ENCODE data around the gene ACTG1. TPM values are rescaled to one million over a fixed set of nuclear protein-coding genes. Genes with fewer than 3 reads are reported as not detected.

Gene ACTG1
- total and polyA plus RNA-seq, 9 of the 15 experiments (the other 6 are each of a cell fraction or from before 2014, with no cell fraction given), result 224 to 1,775 (median 568) TPM

DNA sequence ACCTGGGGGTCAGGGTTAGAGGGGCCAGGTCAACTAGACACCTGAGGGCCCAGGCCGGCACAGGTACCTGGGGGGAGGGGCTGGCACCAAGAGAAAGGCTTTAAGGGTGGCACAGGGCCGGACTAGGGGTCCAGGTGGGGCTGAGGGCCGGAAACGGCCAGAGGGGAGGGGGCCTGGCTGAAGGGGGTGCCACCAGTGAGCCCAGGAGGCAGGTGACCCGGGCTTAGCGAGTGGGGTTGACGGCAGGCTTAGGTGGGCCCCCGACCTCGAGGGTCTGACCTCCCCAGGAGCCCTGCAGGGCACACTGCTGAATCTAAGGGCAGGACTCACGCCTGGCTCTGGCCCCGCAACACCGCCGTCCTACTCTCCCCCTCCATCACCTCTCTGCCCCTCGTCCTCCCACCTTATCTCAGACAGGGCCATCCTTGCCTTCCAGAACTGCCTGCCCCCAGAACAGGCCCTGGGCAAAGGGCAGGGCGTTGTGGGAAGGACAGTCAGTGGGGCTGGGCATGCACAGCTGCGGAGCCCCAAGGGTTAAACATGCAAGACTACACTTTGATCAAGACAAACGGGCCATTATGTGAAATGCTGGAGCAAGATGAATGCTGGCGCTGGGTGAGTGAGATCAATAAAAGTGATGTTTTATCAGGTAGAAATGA is 44.4 kb downstream of the ACTG1 start (continued):
- TF ChIP-seq, protein P1, sequence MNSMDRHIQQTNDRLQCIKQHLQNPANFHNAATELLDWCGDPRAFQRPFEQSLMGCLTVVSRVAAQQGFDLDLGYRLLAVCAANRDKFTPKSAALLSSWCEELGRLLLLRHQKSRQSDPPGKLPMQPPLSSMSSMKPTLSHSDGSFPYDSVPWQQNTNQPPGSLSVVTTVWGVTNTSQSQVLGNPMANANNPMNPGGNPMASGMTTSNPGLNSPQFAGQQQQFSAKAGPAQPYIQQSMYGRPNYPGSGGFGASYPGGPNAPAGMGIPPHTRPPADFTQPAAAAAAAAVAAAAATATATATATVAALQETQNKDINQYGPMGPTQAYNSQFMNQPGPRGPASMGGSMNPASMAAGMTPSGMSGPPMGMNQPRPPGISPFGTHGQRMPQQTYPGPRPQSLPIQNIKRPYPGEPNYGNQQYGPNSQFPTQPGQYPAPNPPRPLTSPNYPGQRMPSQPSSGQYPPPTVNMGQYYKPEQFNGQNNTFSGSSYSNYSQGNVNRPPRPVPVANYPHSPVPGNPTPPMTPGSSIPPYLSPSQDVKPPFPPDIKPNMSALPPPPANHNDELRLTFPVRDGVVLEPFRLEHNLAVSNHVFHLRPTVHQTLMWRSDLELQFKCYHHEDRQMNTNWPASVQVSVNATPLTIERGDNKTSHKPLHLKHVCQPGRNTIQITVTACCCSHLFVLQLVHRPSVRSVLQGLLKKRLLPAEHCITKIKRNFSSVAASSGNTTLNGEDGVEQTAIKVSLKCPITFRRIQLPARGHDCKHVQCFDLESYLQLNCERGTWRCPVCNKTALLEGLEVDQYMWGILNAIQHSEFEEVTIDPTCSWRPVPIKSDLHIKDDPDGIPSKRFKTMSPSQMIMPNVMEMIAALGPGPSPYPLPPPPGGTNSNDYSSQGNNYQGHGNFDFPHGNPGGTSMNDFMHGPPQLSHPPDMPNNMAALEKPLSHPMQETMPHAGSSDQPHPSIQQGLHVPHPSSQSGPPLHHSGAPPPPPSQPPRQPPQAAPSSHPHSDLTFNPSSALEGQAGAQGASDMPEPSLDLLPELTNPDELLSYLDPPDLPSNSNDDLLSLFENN (IDR thresholded peaks at IDR 0.05; ENCODE audit: low read depth in 2 of 2, low read length in 2 of 2), result no peak
- TF ChIP-seq PTRF (tag; IDR thresholded peaks at IDR 0.05) (no peak), ETV5 (CRISPR knock-in tag; IDR thresholded peaks at IDR 0.05; ENCODE audit: low read depth) (no peak)

DNA sequence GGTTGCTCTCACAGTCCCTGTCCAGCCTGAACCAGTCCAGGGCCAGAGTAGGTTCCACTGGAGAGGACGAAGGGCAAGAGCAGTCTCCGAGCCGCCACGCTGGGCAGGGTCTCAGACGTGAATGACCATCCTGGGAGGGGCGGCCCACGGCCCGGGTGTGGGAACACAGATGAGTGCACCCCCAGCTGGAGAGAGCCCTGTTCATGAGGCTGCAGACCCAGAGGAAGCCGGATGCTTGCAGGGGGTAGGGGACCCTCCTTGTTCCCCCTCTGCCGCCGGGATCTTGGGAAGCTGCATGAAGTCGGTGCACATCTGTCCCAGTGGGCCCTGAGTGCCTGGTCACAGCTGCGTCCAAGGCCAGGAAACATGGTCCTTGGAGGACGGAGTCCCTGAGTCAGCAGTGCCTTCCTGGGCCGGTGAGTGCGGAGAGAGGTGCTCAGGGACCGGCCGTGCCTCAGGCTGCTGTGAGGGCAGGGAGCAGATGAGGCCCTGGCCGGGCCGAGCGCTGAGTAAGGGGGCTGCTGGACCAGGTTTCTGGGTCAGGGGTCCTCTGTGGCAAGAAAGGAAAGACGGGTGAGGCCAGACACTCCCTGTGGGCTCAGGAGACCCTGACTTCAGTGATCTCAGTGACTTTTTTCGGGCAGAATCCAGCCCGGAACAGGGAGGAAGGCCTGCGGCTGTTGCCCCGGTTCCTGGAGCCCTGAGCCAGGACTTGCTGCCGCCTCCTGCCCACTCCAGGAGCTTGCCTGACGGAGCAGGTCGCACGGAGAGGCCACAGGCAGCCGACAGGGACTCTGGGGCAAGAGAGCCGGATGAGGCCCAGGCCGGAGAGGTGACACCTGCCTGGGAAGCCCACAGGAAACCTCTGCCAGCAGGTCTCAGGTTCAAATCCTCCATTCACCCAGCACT is 45.8 kb downstream of the ACTG1 start:
- CTCF ChIA-PET (ENCODE audit: low intra/inter-chr PET ratio), result no interaction called here
- no peak for ATAC-seq

More for the DNA sequence above, 45.8 kb downstream of the ACTG1 start:
- H4K20me1 ChIP-seq (replicated peaks; ENCODE audit: control insufficient read depth, insufficient read depth, low read length), result no peaks in the 10 kb centered on the region
- no peak for TF ChIP-seq ZNF75A (CRISPR knock-in tag; IDR thresholded peaks at IDR 0.05)
- no peak for TF ChIP-seq DIDO1 (tag; IDR thresholded peaks at IDR 0.05; ENCODE audit: low read depth)
- peak; percentile 56 for TF ChIP-seq POLR2G (IDR thresholded peaks at IDR 0.05; ENCODE audit: low read depth, low read length)
- no peak overlapping the region for H2AFZ ChIP-seq (ENCODE audit: low read depth, low read length)
- POLR2A ChIA-PET, result interaction anchor here (0.6 kb wide), 1 partner anchor 14 kb away, joined by 3 read pairs; no protein-coding TSS in a partner anchor
- no peaks in the 10 kb centered on the region for H3K79me2 ChIP-seq (ENCODE audit: control insufficient read depth, insufficient read depth, low read length)
- FAIRE-seq (no peak), DNase-seq (ENCODE audit: extremely low read depth in 1 of 4, low spot score in 3 of 4) (no peak)
- no peaks in the 10 kb centered on the region for H3K27me3 ChIP-seq (ENCODE audit: control insufficient read depth in 2 of 2, insufficient read depth in 2 of 2, low read length in 2 of 2)
- no peak overlapping the region for H3K4me2 ChIP-seq (ENCODE audit: insufficient read depth, low read length)
- H3K4me3 ChIP-seq, result no peak overlapping the region
- in situ Hi-C loops (cut with MboI), result no loop called here
- H3K27ac ChIP-seq (ENCODE audit: extremely low read depth, low read depth, low read length), result no peak overlapping the region
- H3K9me1 ChIP-seq (ENCODE audit: control insufficient read depth, insufficient read depth, low read length), result no peaks in the 10 kb centered on the region
- BruUV-seq (replicated peaks), result no TSS peak
- intact Hi-C loops (cut with micrococcal nuclease), result no loop called here
- H3K36me3 ChIP-seq (ENCODE audit: control insufficient read depth, insufficient read depth, low read length), result peaks cover 6% of the 10 kb centered on the region; the same call in 1 of the 3 replicates
- no peaks in the 10 kb centered on the region for H3K9me3 ChIP-seq (replicated peaks; ENCODE audit: control insufficient read depth, insufficient read depth, low read depth, low read length)
- peaks cover 8 to 65% of the 10 kb centered on the region in 2 experiments; a peak in 4 of 5 replicates for H3K4me1 ChIP-seq (replicated peaks in 1 of 2; ENCODE audit: control insufficient read depth in 2 of 2, insufficient read depth in 2 of 2, low read length in 2 of 2)
- 75% methylated on average over 22 of the region's 33 CpGs for WGBS (ENCODE audit: insufficient coverage, low coverage, missing lambda C conversion rate)
- peak overlapping the region in 1 of 2 experiments; percentile 56; a peak in 1 of 4 replicates for H3K9ac ChIP-seq (ENCODE audit: insufficient read depth in 1 of 2, low read depth in 2 of 2, low read length in 2 of 2)

Measured in K562 (cell line).